NOMO-1 (cell line): ENCODE data around the gene PLEKHB2.
"Not testable (repeated sequence)": the region's sequence is repeated elsewhere in the genome, so short reads cannot be mapped to it uniquely, and the experiment has no call there.

ENCODE experiments used
- DNase-seq, 2 experiments: peaks; one replicate each; lab custom pipeline; 2025; ENCODE audit not compliant: unreplicated experiment in 2 of 2; lab: John Stamatoyannopoulos, UW

PLEKHB2 gene

GRCh38 chr2:131196186-131196585, 91.0 kb downstream of the PLEKHB2 start:
- DNase-seq = not testable (repeated sequence)
